Astrocyte of the cerebellum (primary cell): ENCODE results near the gene OSBPL5.

ENCODE experiments used
- DNase-seq: peaks from one replicate; pipeline ENCODE4 v3.0.0-alpha.2; 2011; ENCODE audit warnings: low read depth
- H3K4me3 ChIP-seq: 2 replicates; pipeline ENCODE4 v1.5.1; 2011; ENCODE audit warnings: mild to moderate bottlenecking, low read depth, low read length, moderate library complexity
- CTCF ChIP-seq: IDR thresholded peaks from 2 replicates; pipeline ENCODE4 v1.5.1; 2012; ENCODE audit warnings: low read length, low read depth, moderate library complexity, mild to moderate bottlenecking; ENCODE audit errors: missing control alignments
- in situ Hi-C: cut with HindIII; loops from 2 replicates; pipeline ENCODE4 v1.10.0; 2017; ENCODE audit warnings: low sequenced_read_pairs

The OSBPL5 gene

GRCh38 chr11:3134218-3134621 is 30.9 kb downstream of the OSBPL5 start:
- no peak for TF ChIP-seq CTCF
- no peak for DNase-seq
- in situ Hi-C loops = no loop called here
- no peak overlapping the region for H3K4me3 ChIP-seq

DNA sequence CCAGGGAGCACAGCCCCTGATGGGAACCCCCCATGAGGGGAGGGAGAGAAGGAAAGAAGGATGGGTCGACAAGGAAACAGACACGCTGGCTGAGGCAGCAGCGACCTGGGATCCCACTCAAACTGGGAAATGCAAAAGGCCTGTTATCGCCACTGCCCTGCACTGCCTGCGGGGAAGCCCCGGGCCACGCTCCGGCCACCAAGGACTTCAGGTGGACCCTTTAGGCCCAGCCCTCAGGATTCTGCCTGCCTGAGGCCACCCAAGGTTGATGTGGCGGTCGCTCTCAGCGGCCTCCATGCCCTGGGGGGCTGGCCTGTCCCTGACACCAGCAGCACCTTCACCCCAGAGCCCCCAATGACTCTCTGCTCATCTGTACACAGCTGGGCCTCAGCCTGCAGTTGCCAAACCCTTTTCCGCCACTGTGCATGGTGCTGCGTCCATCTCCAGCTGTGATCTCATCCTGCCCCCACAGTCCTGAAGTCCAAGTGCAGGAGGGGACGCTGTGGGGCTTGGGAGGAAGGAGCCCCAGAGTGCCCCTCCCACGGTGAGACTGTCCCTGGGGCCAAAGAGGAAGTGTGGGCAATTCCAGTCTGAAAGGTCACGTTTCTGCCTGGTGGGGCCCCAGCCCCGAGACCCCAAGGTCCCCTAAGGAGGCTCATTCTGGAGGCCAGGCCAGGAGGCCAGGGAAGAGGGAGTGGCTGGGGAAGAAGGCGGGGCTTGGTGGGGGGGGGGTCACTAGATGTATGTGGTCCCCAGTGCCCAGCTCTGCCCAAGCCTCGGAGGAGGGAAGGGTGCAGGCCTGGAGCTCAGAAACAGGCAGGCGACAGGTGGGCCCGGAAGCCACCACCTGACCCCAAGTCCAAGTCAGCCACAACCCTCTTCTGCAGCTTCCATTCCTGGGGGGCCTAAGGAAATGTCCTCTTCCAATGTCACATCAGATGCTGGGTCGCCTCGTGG is 31.6 kb downstream of the OSBPL5 start:
- TF ChIP-seq CTCF = no peak
- in situ Hi-C loops = no loop called here
- no peak for DNase-seq
- no peak overlapping the region for H3K4me3 ChIP-seq

DNA sequence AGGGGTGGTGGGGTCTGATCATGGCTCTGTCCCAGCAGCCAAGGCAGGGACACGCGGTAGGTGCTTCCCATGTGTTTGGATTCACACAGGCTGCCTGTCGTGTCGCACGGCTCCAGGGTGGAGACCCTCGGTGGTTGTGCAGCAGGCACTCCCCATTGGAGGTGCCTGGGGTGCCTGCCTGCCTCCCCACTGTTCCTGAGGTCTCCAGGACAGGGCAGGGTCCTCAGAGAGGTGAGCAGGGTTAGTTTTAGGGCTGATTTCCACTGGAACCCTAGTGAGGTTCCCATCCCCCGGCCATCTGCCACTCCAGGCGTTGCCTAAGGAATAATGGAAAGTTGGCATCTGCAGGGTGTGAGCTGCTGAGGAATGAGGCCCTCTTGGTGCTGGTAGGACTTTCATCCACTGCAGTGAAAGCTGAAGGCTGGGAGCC is 32.3 kb downstream of the OSBPL5 start:
- H3K4me3 ChIP-seq = no peak overlapping the region
- TF ChIP-seq CTCF = no peak
- in situ Hi-C loops = no loop called here
- no peak for DNase-seq

DNA sequence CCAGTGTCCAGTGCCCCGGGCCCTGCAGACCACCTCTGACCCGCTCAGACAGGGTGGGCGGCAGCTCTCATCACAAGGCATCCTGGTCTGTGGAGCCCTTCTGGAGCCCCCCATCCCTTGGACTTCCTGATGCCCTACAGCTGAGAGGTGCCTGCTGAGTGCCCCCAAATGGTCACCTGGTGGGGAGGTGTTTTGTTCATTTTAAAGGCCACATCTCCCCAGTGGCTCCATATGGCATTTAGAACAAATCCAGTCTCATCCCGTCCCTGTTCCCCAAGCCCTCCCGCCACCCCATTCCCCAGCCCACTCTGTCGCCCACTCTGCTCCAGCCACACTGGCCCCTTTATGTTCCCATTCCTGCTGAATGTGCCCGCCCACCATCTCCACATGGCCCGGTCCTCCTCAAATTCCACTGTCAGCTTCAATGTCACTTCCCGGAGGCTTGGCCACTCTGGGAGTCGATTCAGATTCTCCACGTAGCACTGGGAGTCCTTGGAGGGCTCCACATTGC is 32.8 kb downstream of the OSBPL5 start:
- no peak for DNase-seq
- TF ChIP-seq CTCF = no peak
- in situ Hi-C loops = no loop called here
- H3K4me3 ChIP-seq = no peak overlapping the region

DNA sequence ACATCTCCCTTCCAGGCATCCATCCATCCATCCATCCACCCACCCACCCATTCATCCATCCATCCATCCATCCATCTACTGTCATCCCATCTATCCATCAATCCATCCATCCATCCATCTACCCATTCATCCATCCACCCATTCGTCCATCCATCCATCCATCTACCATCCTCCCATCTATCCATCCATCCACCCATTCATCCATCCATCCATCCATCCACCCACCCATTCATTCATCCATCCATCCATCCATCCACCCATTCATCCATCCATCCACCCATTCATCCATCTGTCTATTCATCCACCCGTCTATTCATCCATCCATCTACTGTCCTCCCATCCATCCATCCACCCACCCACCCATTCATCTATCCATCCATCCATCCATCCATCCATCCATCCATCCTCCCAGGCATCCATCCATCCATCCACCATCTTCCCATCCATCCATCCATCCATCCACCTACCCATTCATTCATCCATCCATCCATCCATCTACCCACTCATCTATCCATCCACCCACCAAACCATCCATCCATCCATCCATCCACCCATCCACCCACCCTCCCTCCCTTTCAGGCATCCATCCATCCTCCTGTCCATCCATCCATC is 33.7 kb downstream of the OSBPL5 start:
- TF ChIP-seq CTCF = no peak
- DNase-seq = no peak
- H3K4me3 ChIP-seq = no peak overlapping the region
- in situ Hi-C loops = no loop called here

DNA sequence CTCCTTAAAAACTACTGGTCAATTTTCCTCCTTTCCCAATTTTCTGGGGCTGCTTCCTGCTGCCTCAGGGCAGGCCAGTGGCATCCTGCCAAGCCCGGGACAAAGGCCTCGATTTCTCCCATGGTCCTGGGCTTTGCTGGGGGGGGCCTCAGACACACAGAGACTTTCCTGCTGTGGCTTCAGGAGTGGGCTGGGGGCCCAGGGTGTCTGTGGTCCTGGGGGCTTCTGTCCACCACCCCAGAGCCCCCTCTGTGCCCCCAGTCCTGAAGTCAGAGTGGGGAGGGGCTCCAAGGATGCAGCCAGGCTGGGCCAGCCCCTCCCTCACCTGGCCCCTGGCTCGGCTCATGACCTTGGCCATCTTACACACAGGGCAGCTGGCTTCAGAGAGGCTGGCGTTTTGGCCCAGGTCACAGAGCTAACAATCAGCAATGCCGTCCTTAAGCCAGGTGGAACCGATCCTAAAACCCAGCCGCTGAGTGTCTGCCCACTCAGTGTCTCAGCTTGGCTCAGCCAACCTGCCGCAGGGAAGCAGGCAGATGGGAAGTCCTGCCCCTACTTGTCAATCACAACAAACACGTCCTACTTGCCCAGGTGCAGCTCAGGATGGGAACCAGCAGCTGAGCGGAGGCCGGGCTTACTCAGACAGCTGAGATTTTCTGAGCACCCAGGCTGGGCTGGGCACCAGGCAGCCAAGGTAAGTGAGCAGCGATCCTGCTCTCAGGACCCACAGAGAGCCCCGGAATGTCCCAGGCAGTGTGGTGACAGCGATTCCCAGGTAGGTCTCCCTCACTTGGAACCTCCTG is 34.6 kb downstream of the OSBPL5 start:
- H3K4me3 ChIP-seq = no peak overlapping the region
- in situ Hi-C loops = no loop called here
- no peak for DNase-seq
- no peak for TF ChIP-seq CTCF
